ENCODE data around the gene FA2H. TPM values are rescaled to one million over a fixed set of nuclear protein-coding genes. Genes with fewer than 3 reads are reported as not detected.

Gene FA2H
- total and polyA plus RNA-seq, 2 donors (not counting 1 experiment from before 2014, with no cell fraction given), result not detected

DNA sequence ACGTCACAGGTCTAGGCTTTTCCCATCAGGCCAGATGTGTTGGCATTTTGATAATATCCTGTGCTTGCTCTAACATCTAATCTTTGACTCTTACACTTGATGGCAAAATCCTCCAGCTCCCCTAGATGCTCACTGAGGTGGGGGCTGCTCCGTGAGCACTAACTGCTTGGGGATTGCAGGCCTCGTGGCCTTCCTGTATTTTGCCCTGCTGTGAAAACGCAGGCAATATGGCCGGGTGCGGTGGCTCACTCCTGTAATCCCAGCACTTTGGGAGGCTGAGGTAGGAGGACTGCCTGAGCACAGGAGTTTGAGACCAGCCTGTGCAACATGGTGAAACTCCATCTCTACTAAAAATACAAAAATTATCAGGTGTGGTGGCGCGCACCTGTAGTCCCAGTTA is 64.2 kb downstream of the FA2H start:
- Histone ChIP-seq H3K27me3 (ENCODE audit: control insufficient read depth, insufficient read depth, low read length) (peaks cover 4% of the 10 kb centered on the region), H3K36me3 (ENCODE audit: control insufficient read depth, insufficient read depth, low read length) (no peaks in the 10 kb centered on the region), H3K27ac (ENCODE audit: insufficient read depth, low read length) (no peak overlapping the region), H3K4me3 (replicated peaks in 1 of 4; ENCODE audit: control extremely low read depth in 1 of 4, insufficient read depth in 1 of 4, low read depth in 3 of 4, low read length in 4 of 4) (no peak overlapping the region), H3K79me2 (ENCODE audit: control insufficient read depth, insufficient read depth, low read length) (no peaks in the 10 kb centered on the region), H3K4me1 (ENCODE audit: control insufficient read depth, extremely low read depth, insufficient read depth, low read length) (no peaks in the 10 kb centered on the region), H4K20me1 (ENCODE audit: control insufficient read depth, extremely low read depth, insufficient read depth, low read length) (peaks cover 2% of the 10 kb centered on the region), H3K9me3 (ENCODE audit: control insufficient read depth, insufficient read depth, low read depth, low read length) (no peaks in the 10 kb centered on the region), H2AFZ (ENCODE audit: low read length) (no peak overlapping the region), H3K9ac (ENCODE audit: insufficient read depth, low read length) (no peak overlapping the region), H3K4me2 (ENCODE audit: extremely low read depth, insufficient read depth, low read length) (no peak overlapping the region)
- no peak for TF ChIP-seq EZH2 (IDR thresholded peaks at IDR 0.05; ENCODE audit: low read length, missing control alignments)
- DNase-seq (ENCODE audit: low read depth in 2 of 2), result no peak

DNA sequence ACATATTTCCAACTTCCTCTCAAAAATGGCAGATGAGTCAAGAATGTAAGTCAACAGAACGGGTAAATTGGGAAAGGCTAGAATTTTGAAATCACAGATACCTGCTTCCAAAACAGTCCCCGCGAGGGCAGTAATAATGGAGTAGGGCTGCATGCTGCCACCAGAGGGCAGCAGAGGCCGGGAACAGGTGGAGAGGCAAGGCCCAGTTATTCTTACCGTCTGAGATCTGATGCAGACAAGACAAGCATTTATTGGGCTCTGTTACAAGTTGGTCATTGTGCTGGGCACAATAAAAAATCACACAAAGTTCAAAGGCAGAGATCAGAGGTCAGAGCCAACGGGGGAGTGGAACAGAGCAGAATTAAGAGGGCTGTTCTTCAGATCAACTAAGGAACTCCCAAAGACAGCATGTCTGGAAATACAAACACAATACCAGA is 65.2 kb downstream of the FA2H start:
- H3K9me3 ChIP-seq (ENCODE audit: control insufficient read depth, insufficient read depth, low read depth, low read length), result no peaks in the 10 kb centered on the region
- no peak overlapping the region for H3K27ac ChIP-seq (ENCODE audit: insufficient read depth, low read length)
- H3K4me3 ChIP-seq (replicated peaks in 1 of 4; ENCODE audit: control extremely low read depth in 1 of 4, insufficient read depth in 1 of 4, low read depth in 3 of 4, low read length in 4 of 4), result no peak overlapping the region
- DNase-seq (ENCODE audit: low read depth in 2 of 2), result peak; percentile 50 to 74
- no peak overlapping the region for H3K4me2 ChIP-seq (ENCODE audit: extremely low read depth, insufficient read depth, low read length)
- peaks cover 4% of the 10 kb centered on the region for H3K27me3 ChIP-seq (ENCODE audit: control insufficient read depth, insufficient read depth, low read length)
- H3K79me2 ChIP-seq (ENCODE audit: control insufficient read depth, insufficient read depth, low read length), result no peaks in the 10 kb centered on the region
- no peak overlapping the region for H2AFZ ChIP-seq (ENCODE audit: low read length)
- TF ChIP-seq, protein P1, sequence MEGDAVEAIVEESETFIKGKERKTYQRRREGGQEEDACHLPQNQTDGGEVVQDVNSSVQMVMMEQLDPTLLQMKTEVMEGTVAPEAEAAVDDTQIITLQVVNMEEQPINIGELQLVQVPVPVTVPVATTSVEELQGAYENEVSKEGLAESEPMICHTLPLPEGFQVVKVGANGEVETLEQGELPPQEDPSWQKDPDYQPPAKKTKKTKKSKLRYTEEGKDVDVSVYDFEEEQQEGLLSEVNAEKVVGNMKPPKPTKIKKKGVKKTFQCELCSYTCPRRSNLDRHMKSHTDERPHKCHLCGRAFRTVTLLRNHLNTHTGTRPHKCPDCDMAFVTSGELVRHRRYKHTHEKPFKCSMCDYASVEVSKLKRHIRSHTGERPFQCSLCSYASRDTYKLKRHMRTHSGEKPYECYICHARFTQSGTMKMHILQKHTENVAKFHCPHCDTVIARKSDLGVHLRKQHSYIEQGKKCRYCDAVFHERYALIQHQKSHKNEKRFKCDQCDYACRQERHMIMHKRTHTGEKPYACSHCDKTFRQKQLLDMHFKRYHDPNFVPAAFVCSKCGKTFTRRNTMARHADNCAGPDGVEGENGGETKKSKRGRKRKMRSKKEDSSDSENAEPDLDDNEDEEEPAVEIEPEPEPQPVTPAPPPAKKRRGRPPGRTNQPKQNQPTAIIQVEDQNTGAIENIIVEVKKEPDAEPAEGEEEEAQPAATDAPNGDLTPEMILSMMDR (conservative IDR thresholded peaks at IDR 0.05 in 1 of 2, IDR thresholded peaks at IDR 0.05 in 1 of 2; ENCODE audit: low read depth in 1 of 2, low read length in 2 of 2), result peak; percentile 97 to 98
- no peak for TF ChIP-seq EZH2 (IDR thresholded peaks at IDR 0.05; ENCODE audit: low read length, missing control alignments)
- no peaks in the 10 kb centered on the region for H3K36me3 ChIP-seq (ENCODE audit: control insufficient read depth, insufficient read depth, low read length)
- H3K4me1 ChIP-seq (ENCODE audit: control insufficient read depth, extremely low read depth, insufficient read depth, low read length), result no peaks in the 10 kb centered on the region
- peaks cover 2% of the 10 kb centered on the region for H4K20me1 ChIP-seq (ENCODE audit: control insufficient read depth, extremely low read depth, insufficient read depth, low read length)
- no peak overlapping the region for H3K9ac ChIP-seq (ENCODE audit: insufficient read depth, low read length)

DNA sequence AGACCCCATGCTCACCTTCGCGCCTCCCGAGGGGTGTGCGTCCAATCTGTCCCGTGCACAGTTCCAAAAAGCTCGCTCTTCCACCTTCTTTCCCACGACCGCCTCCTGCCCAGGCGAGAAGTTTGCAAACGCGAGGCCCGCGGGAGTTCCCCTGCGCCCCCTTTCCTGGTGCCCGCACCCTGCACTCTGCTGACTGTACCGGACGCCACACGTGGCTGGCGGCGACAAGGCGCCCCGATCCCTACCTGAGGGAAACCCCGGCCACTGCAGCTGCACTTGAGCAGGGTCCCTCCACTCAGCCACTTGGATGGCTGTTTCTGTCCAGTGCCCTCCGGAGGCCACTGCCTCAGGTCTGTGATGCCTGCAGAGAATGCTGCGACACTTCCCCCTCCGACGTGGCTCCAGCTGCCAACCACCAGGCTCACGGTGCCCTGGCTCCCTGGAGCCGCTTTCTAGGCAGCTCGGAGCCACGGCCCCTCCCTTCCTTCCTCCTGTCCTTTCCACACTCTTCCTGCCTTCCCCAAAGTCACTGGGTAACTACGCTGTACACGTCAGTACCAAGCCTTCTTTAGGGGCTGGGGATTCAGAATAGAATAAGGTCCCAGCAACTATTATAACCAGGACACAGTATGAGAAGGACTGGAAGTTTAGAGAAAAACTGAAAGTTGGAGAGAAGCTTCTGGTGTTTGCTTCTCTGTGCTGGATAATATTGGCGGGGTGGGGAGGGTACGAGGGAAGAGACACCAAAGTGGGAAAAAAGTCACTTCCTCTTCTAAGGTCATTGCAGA is 74.0 kb downstream of the FA2H start, which contains the start of gene MLKL:
Gene MLKL, minus strand, starts transcription at position 425 of the 788 bp plus-strand sequence. CDS start 5,105 bp downstream, outside the sequence.
- Histone ChIP-seq H2AFZ (ENCODE audit: low read length) (peak within 1 kb of the TSS; percentile 81), H3K4me3 (replicated peaks in 1 of 4; ENCODE audit: control extremely low read depth in 1 of 4, insufficient read depth in 1 of 4, low read depth in 3 of 4, low read length in 4 of 4) (peak within 1 kb of the TSS; percentile 67 to 88 (median 72)), H3K9ac (ENCODE audit: insufficient read depth, low read length) (peak within 1 kb of the TSS; percentile 72), H3K27ac (ENCODE audit: insufficient read depth, low read length) (peak within 1 kb of the TSS; percentile 77), H3K27me3 (ENCODE audit: control insufficient read depth, insufficient read depth, low read length) (no peaks in the 10 kb centered on the region), H3K4me2 (ENCODE audit: extremely low read depth, insufficient read depth, low read length) (peak within 1 kb of the TSS; percentile 59), H4K20me1 (ENCODE audit: control insufficient read depth, extremely low read depth, insufficient read depth, low read length) (no peaks in the 10 kb centered on the region), H3K79me2 (ENCODE audit: control insufficient read depth, insufficient read depth, low read length) (no peaks in the 10 kb centered on the region), H3K36me3 (ENCODE audit: control insufficient read depth, insufficient read depth, low read length) (no peaks in the 10 kb centered on the region), H3K9me3 (ENCODE audit: control insufficient read depth, insufficient read depth, low read depth, low read length) (no peaks in the 10 kb centered on the region), H3K4me1 (ENCODE audit: control insufficient read depth, extremely low read depth, insufficient read depth, low read length) (peaks cover 3% of the 10 kb centered on the region)
- DNase-seq (ENCODE audit: low read depth in 2 of 2), result peak; percentile 43 to 58
- TF ChIP-seq, protein P1 (conservative IDR thresholded peaks at IDR 0.05 in 1 of 2, IDR thresholded peaks at IDR 0.05 in 1 of 2; ENCODE audit: low read depth in 1 of 2, low read length in 2 of 2), result no peak
- no peak for TF ChIP-seq EZH2 (IDR thresholded peaks at IDR 0.05; ENCODE audit: low read length, missing control alignments)
